Measurements from ENCODE around the gene RASSF5. TPM values are rescaled to one million over a fixed set of nuclear protein-coding genes. Genes with fewer than 3 reads are reported as not detected.

The RASSF5 gene
- polyA plus RNA-seq, 1 donor (not counting 4 experiments of a cell fraction or from before 2014, with no cell fraction given): 2.4 TPM

DNA sequence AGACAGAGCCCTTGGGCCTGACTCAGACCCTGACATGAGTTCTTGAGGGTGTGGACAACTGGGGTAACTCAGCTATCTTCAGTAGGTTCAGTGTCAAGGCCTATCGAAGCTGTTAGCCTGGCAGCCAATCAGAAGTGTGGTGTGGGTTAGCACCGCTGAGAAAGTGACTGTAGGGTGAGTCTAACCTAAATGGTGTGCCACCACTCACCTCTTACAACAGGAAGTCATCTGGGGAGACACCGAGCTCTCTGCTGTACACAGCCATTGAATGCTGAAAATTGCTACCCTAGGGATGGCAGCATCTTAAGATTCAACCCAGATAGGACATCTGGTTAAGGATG is 44.6 kb downstream of the RASSF5 start:
- Histone ChIP-seq H2AFZ (ENCODE audit: control insufficient read depth, low read length) (no peak overlapping the region), H3K4me2 (ENCODE audit: control insufficient read depth, extremely low read depth, insufficient read depth, low read depth, low read length) (no peak overlapping the region), H3K79me2 (ENCODE audit: control insufficient read depth, insufficient read depth, low read length) (no peaks in the 10 kb centered on the region), H3K9me1 (ENCODE audit: control insufficient read depth, extremely low read depth, insufficient read depth, low read length) (no peaks in the 10 kb centered on the region), H3K4me3 (ENCODE audit: control insufficient read depth in 2 of 3, extremely low read depth in 1 of 3, insufficient read depth in 2 of 3, low read depth in 1 of 3, low read length in 3 of 3) (no peak overlapping the region), H4K20me1 (ENCODE audit: control insufficient read depth, extremely low read depth, insufficient read depth, low read length) (no peaks in the 10 kb centered on the region), H3K27me3 (ENCODE audit: control insufficient read depth, extremely low read depth, insufficient read depth, low read length) (no peaks in the 10 kb centered on the region), H3K36me3 (ENCODE audit: control insufficient read depth in 2 of 2, extremely low read depth in 1 of 2, insufficient read depth in 2 of 2, low read length in 2 of 2) (no peaks in the 10 kb centered on the region), H3K9me3 (ENCODE audit: control insufficient read depth, low read depth, low read length) (no peaks in the 10 kb centered on the region), H3K27ac (ENCODE audit: control insufficient read depth, insufficient read depth, low read length) (no peak overlapping the region), H3K9ac (ENCODE audit: control insufficient read depth, extremely low read depth, insufficient read depth, low read length) (no peak overlapping the region), H3K4me1 (ENCODE audit: control insufficient read depth, extremely low read depth, insufficient read depth, low read length) (peaks cover 8% of the 10 kb centered on the region)
- dilution Hi-C loops (cut with MboI; ENCODE audit: extremely low pct_ligation_motif_present, low sequenced_read_pairs): no loop called here
- no peak for DNase-seq (ENCODE audit: low read depth, low spot score)
- TF ChIP-seq, protein P1, sequence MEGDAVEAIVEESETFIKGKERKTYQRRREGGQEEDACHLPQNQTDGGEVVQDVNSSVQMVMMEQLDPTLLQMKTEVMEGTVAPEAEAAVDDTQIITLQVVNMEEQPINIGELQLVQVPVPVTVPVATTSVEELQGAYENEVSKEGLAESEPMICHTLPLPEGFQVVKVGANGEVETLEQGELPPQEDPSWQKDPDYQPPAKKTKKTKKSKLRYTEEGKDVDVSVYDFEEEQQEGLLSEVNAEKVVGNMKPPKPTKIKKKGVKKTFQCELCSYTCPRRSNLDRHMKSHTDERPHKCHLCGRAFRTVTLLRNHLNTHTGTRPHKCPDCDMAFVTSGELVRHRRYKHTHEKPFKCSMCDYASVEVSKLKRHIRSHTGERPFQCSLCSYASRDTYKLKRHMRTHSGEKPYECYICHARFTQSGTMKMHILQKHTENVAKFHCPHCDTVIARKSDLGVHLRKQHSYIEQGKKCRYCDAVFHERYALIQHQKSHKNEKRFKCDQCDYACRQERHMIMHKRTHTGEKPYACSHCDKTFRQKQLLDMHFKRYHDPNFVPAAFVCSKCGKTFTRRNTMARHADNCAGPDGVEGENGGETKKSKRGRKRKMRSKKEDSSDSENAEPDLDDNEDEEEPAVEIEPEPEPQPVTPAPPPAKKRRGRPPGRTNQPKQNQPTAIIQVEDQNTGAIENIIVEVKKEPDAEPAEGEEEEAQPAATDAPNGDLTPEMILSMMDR (optimal IDR thresholded peaks at IDR 0.05 in 1 of 3, IDR thresholded peaks at IDR 0.05 in 1 of 3, conservative IDR thresholded peaks at IDR 0.05 in 1 of 3; ENCODE audit: extremely low read depth in 1 of 3, insufficient read depth in 2 of 3, low read length in 3 of 3): no peak
- no peak for TF ChIP-seq EZH2 (IDR thresholded peaks at IDR 0.05; ENCODE audit: low read length)
- FAIRE-seq: no peak

DNA sequence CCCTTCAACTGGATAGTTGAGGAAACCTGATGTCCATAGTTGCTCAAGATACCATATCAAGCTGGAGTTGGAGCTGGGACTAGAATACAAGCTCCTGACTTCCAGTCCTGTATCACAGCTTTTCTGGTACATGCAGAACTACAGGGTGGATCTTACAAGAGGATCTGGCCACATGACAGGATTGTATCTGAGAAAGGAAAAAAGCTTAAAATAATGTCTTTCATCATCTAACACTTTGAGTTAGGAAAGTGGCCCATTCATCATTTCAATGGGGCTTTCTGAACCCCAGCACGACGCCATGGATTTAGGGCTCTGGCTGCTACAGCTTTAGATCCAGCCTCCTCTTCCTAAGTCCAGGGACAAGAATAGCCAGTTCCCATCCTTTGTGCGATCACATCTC is 46.9 kb downstream of the RASSF5 start:
- H3K79me2 ChIP-seq (ENCODE audit: control insufficient read depth, insufficient read depth, low read length): no peaks in the 10 kb centered on the region
- no peaks in the 10 kb centered on the region for H3K36me3 ChIP-seq (ENCODE audit: control insufficient read depth in 2 of 2, extremely low read depth in 1 of 2, insufficient read depth in 2 of 2, low read length in 2 of 2)
- no peaks in the 10 kb centered on the region for H3K9me3 ChIP-seq (ENCODE audit: control insufficient read depth, low read depth, low read length)
- TF ChIP-seq, protein P1 (optimal IDR thresholded peaks at IDR 0.05 in 1 of 3, IDR thresholded peaks at IDR 0.05 in 1 of 3, conservative IDR thresholded peaks at IDR 0.05 in 1 of 3; ENCODE audit: extremely low read depth in 1 of 3, insufficient read depth in 2 of 3, low read length in 3 of 3): no peak
- H3K4me1 ChIP-seq (ENCODE audit: control insufficient read depth, extremely low read depth, insufficient read depth, low read length): peaks cover 15% of the 10 kb centered on the region
- no peaks in the 10 kb centered on the region for H4K20me1 ChIP-seq (ENCODE audit: control insufficient read depth, extremely low read depth, insufficient read depth, low read length)
- H3K9ac ChIP-seq (ENCODE audit: control insufficient read depth, extremely low read depth, insufficient read depth, low read length): no peak overlapping the region
- no peak for DNase-seq (ENCODE audit: low read depth, low spot score)
- H3K4me2 ChIP-seq (ENCODE audit: control insufficient read depth, extremely low read depth, insufficient read depth, low read depth, low read length): no peak overlapping the region
- no peak for FAIRE-seq
- no peak overlapping the region for H3K27ac ChIP-seq (ENCODE audit: control insufficient read depth, insufficient read depth, low read length)
- H3K27me3 ChIP-seq (ENCODE audit: control insufficient read depth, extremely low read depth, insufficient read depth, low read length): no peaks in the 10 kb centered on the region
- H3K9me1 ChIP-seq (ENCODE audit: control insufficient read depth, extremely low read depth, insufficient read depth, low read length): no peaks in the 10 kb centered on the region
- no peak overlapping the region for H2AFZ ChIP-seq (ENCODE audit: control insufficient read depth, low read length)
- dilution Hi-C loops (cut with MboI; ENCODE audit: extremely low pct_ligation_motif_present, low sequenced_read_pairs): no loop called here
- H3K4me3 ChIP-seq (ENCODE audit: control insufficient read depth in 2 of 3, extremely low read depth in 1 of 3, insufficient read depth in 2 of 3, low read depth in 1 of 3, low read length in 3 of 3): no peak overlapping the region

All from keratinocyte (primary cell).